Measurements from ENCODE around the gene OPALIN.
A peak's percentile ranks its signal among the peaks of the same experiment; 100 is the strongest.

DNA sequence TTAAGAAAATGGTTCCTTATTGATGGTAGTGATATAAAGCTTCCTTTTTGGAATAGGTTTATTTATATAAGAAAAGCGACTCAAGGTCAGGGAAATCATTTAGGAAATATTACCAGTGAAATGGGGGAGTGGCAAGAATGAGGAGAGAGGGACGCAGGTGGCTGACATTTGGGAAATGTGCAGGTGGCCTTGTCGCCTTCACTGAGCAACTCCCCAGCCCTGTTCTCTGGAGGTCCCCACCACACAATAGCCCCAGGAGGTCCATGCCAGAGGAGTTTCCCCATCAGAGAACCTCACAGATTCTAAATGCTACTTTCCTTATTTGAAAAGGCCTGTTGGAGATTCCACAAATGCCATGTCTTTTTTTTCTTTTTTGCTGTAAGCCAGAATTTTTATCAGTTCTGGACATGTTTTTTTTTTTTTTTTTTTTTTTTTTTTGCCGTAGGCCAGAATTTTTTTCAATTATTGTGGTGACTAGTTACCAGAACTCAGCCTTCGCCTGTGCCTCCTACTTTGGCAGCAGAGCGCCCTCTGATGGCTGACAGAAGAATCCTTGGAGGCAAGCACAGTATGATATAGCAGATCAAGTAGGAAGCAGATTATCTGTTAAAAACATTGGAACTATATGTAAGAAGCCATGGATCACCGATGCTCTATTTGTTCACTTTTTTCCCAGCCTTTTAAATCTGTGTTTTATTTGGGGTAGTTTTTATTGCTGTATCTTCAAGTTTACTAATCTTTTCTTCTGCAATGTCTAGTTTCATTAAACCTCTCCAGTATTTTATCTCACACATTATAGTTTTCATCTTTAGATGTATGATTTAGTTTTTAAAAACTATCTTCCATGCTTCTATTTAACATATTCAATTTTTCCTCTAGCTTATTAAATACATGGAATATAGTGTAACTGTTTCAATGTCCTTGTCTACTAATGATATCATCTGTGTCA, 18.6 kb downstream of the OPALIN start:
- TF ChIP-seq MYC (IDR thresholded peaks at IDR 0.05; ENCODE audit: low read depth, low read length) (no peak), CTCF (IDR thresholded peaks at IDR 0.05; ENCODE audit: extremely low read depth in 1 of 2, insufficient read depth in 1 of 2, low read depth in 1 of 2, low read length in 2 of 2) (peak; percentile 77 to 79), EZH2 (IDR thresholded peaks at IDR 0.05; ENCODE audit: borderline replicate concordance, low read depth, low read length, severe bottlenecking) (no peak), POLR2AphosphoS5 (IDR thresholded peaks at IDR 0.05; ENCODE audit: insufficient read depth, low read depth, low read length) (no peak), POLR2A (IDR thresholded peaks at IDR 0.05; ENCODE audit: low read depth, low read length) (no peak)

Measured in endothelial cell of umbilical vein (primary cell).